Stimulated activated effector memory CD8-positive, alpha-beta T cell treated with anti-CD3 and anti-CD28 coated beads, Interleukin-12 subunit alpha, Interleukin-12 subunit beta, amount 100 ng/mL, for 72 hours (primary cell): Measurements from ENCODE around the gene AKAP4.
A peak's percentile ranks its signal among the peaks of the same experiment; 100 is the strongest.

Experiments
- ATAC-seq: fragments of 150-1000 bp; cut with Tn5 transposase; 2 replicates; pipeline ENCODE4 v1.10.0; 2021
- DNase-seq, 2 donors: peaks; one replicate each; pipeline ENCODE4 v3.0.0; 2021 to 2022; ENCODE audit warnings: low spot score in 2 of 2
- H3K27ac Mint-ChIP-seq: one replicate; pipeline ENCODE4 v1.8.0; 2022; ENCODE audit warnings: mild to moderate bottlenecking, mixed read lengths
- H3K36me3 Mint-ChIP-seq: one replicate; pipeline ENCODE4 v1.8.0; 2022; ENCODE audit warnings: mild to moderate bottlenecking, mixed read lengths
- H3K4me1 Mint-ChIP-seq: one replicate; pipeline ENCODE4 v1.8.0; 2022; ENCODE audit warnings: mixed read lengths
- H3K4me3 Mint-ChIP-seq: one replicate; pipeline ENCODE4 v1.8.0; 2022; ENCODE audit warnings: mild to moderate bottlenecking, mixed read lengths
- H3K9me3 Mint-ChIP-seq: one replicate; pipeline ENCODE4 v1.8.0; 2022; ENCODE audit warnings: mixed read lengths

Gene AKAP4, protein sequence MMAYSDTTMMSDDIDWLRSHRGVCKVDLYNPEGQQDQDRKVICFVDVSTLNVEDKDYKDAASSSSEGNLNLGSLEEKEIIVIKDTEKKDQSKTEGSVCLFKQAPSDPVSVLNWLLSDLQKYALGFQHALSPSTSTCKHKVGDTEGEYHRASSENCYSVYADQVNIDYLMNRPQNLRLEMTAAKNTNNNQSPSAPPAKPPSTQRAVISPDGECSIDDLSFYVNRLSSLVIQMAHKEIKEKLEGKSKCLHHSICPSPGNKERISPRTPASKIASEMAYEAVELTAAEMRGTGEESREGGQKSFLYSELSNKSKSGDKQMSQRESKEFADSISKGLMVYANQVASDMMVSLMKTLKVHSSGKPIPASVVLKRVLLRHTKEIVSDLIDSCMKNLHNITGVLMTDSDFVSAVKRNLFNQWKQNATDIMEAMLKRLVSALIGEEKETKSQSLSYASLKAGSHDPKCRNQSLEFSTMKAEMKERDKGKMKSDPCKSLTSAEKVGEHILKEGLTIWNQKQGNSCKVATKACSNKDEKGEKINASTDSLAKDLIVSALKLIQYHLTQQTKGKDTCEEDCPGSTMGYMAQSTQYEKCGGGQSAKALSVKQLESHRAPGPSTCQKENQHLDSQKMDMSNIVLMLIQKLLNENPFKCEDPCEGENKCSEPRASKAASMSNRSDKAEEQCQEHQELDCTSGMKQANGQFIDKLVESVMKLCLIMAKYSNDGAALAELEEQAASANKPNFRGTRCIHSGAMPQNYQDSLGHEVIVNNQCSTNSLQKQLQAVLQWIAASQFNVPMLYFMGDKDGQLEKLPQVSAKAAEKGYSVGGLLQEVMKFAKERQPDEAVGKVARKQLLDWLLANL

DNA sequence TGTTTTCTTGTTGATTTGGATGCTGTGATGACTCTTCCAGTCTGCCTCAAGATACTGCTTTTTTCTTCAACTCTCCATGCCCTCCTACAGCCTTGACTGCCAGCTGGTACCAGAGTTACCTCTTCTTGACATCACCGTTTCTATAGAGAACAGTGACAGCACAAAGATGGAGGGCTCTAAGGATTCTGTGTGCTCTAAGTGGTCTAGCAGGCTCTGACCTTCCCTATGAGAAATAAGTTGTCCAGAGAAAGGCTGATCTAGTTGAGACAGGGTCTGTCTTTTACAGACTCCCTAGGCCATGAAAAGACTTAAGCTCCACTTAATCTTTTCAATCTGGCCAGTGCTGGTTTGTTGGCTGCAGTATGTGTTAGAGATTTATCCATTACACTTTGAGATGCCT, at the start of gene AKAP4:
AKAP4 (minus strand) TSS at position 101 of the 400 bp plus-strand sequence. CDS start 118 bp downstream, outside the sequence.
- H3K4me1 Mint-ChIP-seq: peaks cover 6% of the 10 kb centered on the region
- H3K9me3 Mint-ChIP-seq: no peaks in the 10 kb centered on the region
- no peak for ATAC-seq
- H3K36me3 Mint-ChIP-seq: peaks cover 8% of the 10 kb centered on the region
- H3K27ac Mint-ChIP-seq: no peak within 1 kb of the TSS
- DNase-seq: no peak
- no peak within 1 kb of the TSS for H3K4me3 Mint-ChIP-seq

DNA sequence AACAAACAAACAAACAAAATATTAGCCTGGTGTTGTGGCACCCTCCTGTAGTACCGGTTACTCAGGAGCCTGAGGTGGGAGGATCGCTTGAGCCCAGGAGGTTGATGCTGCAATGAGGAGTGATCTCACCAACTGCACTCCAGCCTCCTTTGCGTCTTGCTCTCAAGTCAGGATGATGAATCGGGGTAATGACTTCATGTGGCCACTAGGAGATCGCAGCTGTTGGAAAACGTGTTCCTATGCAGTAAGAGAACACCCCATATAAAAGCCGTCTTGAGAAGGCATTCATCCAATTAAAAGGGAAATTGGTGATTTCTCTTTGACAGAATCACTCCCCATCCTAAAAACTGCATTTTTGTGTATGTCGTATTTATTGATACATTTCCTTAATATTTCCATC, 10.7 kb upstream of the AKAP4 start:
- Mint-ChIP-seq H3K4me1 (no peaks in the 10 kb centered on the region), H3K9me3 (no peaks in the 10 kb centered on the region), H3K27ac (no peak overlapping the region), H3K4me3 (no peak overlapping the region), H3K36me3 (no peaks in the 10 kb centered on the region)
- DNase-seq: no peak
- ATAC-seq: no peak

DNA sequence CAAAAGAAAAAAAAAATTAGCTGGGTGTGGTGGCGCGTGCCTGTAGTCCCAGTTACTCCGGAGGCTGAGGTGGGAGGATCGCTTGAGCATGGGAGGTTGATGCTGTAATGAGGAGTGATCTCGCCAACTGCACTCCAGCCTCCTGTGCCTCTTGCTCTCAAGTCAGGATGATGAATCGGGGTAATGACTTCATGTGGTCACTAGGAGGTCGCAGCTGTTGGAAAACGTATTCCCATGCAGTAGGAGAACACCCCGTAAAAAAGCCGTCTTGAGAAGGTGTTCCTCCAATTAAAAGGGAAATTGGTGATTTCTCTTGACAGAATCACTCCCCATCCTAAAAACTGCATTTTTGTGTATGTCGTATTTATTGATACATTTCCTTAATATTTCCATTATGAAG, 5.9 kb upstream of the AKAP4 start:
- peaks cover 6% of the 10 kb centered on the region for H3K4me1 Mint-ChIP-seq
- ATAC-seq (no peak), DNase-seq (no peak)
- no peaks in the 10 kb centered on the region for H3K9me3 Mint-ChIP-seq
- no peak overlapping the region for H3K4me3 Mint-ChIP-seq
- peaks cover 8% of the 10 kb centered on the region for H3K36me3 Mint-ChIP-seq
- H3K27ac Mint-ChIP-seq: no peak overlapping the region

DNA sequence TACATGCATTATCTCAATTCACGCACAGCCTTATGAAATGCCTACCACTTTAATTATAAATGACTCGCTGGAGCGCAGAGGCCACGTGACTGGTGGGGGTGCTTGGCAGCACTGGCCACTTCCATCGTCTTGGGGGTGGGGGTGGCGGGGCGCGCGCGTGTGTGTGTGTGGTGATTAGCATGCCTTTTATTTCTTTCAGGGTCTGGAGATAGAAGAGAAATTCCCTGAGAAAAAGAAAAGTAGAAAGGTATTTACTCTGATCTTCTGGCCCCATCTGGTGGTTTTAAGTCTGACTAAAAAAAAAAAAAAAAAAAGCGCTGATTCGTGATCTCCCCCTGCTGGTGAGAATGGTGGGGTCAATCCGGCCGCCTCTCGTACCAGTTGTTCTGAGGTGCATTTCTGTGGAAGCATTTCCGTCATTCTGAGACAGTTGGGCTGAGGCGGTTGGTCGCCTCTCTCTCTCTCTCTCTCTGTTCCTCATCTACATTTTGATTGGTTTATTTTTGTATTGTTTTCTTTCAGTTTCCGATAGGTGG, 3.6 kb upstream of the AKAP4 start, which contains the start of gene CCNB3:
CCNB3 (plus strand) TSS at position 402 of the 536 bp plus-strand sequence. CDS start 80,399 bp downstream, outside the sequence.
- ATAC-seq: peak; percentile 99
- Mint-ChIP-seq H3K4me1 (peaks cover 6% of the 10 kb centered on the region), H3K9me3 (no peaks in the 10 kb centered on the region), H3K4me3 (peak within 1 kb of the TSS; percentile 70), H3K27ac (peak within 1 kb of the TSS; percentile 95), H3K36me3 (peaks cover 8% of the 10 kb centered on the region)
- peak; percentile 32 to 69 for DNase-seq

DNA sequence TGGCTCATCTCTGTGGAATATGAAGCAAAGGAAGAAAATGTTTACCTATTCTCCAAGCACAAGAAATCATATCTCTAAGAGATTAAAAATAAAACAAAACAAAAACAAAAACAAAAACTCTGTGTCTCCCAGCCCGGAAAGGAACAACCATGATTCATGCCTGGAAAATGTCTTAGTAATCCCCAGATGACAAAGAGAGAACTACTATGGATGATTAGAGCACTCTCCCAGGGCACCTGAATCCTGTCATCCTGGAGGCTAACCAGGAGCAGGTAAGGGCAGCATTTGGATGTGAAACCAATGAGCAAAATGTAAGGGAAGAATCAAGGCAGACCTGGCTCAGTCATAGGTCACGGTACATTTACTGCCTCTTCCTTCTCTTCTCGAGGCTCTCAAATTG, 1.7 kb upstream of the AKAP4 start:
- Mint-ChIP-seq H3K9me3 (no peaks in the 10 kb centered on the region), H3K4me3 (no peak overlapping the region), H3K4me1 (peaks cover 6% of the 10 kb centered on the region), H3K36me3 (peaks cover 8% of the 10 kb centered on the region), H3K27ac (no peak overlapping the region)
- ATAC-seq: no peak
- no peak for DNase-seq

DNA sequence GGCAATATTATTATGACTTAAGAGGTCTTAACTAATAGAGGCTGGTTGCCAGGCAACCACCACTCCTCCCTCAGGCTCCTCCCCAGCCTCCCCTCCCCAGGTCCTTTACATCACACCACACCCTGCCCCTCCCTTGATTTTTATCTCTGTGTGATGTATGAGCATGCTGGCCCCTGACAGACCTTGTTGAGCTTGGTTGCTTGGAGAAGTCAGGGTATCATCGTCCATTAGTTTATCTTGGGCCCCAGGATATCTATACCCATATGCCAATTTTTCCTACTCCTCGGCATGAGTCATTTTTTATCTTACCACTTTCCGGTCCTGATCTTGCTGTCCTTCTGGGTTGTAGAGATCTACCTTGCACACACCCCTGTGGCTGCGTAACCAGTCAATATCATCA, 2.5 kb downstream of the AKAP4 start:
- H3K27ac Mint-ChIP-seq: no peak overlapping the region

DNA sequence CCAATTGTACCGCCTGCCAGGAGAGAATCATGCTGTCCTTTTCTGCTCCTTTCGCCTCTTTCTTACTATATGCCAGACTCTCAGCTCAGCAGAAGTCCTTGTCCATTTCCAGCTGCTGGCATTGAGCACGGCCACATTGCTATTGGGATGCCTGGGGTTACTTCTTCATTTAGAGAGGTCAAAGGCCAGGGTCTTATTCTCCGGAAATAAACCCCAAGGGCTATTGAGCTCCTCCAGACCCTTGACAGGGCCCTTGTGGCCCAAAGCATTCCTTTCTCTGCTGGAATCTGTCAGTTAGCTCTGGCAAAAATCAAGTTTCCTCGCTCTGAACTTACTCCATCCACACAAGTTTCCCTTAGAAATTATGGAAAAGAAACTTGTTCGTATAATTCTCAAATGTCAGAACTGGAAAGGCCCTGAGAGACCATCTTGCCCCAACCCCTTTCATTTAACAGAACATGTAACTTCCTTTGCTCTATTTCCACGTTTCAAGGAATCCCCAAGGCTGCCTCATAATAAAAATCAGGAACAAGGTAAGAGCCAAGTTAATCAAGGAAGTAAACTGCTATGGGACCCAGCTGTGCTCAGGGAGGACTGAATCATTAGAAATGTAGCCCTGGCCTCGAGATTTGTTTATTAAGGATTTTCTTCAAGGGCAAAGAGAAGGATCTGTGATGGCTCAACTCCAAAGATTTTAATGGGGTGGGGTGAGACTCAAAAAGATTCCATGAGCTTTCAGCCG, 11.8 kb downstream of the AKAP4 start:
- Mint-ChIP-seq H3K4me3 (no peak overlapping the region), H3K9me3 (no peaks in the 10 kb centered on the region), H3K36me3 (no peaks in the 10 kb centered on the region), H3K27ac (no peak overlapping the region), H3K4me1 (no peaks in the 10 kb centered on the region)
- DNase-seq (no peak), ATAC-seq (no peak)

More for the DNA sequence above, 2.5 kb downstream of the AKAP4 start:
- Mint-ChIP-seq H3K36me3 (no peaks in the 10 kb centered on the region), H3K4me1 (peaks cover 2% of the 10 kb centered on the region), H3K9me3 (no peaks in the 10 kb centered on the region), H3K4me3 (no peak overlapping the region)
- ATAC-seq: no peak
- DNase-seq: no peak

DNA sequence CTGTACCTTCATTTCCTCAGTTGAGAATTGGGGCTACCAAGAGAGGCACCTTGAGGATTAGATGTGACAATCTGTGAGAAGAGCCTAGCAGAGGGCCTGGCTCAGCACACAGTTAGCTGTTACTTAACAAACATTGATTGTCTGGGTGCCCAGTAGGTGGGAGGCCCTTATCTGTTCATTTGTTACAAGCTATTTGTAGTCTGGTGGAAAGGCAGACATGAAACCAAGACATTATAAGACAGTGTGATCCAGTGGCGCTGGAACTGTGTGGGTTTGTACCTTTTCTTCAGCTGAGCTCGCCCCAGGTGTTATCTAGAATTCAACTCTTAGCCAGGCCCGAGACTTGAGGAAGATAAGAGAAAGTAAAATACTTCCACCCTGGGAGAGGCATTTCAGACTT, 16.9 kb downstream of the AKAP4 start:
- no peak overlapping the region for H3K27ac Mint-ChIP-seq

DNA sequence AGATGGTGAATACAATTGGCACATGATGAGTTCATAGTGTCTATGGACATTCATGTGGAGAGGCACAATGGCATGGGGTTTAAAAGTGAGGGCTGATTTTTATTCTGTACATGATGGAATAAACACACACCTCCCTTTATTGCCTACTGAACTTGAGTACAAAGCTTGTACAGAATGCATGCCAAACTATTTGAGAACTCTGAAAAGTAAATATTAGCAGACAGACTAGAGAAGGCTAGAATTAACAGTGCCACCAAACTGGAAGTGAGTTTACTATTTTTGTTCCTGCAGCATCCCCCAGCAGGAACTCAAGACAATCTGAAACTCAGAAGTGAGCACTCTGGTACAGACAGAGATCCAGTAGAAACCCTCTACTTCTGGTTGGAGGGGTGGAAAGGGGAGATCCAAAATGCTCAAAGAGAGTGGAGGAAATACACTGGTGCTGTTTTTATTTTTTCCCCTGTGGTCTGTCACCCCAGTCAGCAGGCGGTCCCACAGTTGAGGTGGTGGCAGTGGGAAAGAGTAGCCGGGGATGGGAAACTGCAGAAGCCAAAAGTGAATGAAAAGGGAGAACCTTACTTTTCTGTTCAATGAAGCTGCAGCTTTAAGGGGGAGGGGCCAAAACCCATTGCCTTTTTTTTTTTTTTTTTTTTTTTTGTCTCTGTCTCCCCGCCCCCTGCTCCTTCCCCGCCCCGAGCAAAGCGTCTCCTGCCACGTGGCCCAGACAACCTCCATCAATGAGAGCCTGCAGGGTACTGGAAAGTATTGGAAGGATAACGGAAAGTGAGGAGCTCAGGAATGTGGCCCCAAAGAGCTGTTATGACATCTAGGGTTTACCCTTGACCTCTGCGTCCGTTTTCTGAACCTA, 20.5 kb downstream of the AKAP4 start:
- no peak for DNase-seq
- no peak for ATAC-seq
- Mint-ChIP-seq H3K36me3 (no peaks in the 10 kb centered on the region), H3K9me3 (no peaks in the 10 kb centered on the region), H3K4me3 (no peak overlapping the region), H3K4me1 (no peaks in the 10 kb centered on the region), H3K27ac (no peak overlapping the region)

More for the DNA sequence above, 16.9 kb downstream of the AKAP4 start:
- H3K36me3 Mint-ChIP-seq: no peaks in the 10 kb centered on the region
- no peaks in the 10 kb centered on the region for H3K4me1 Mint-ChIP-seq
- H3K9me3 Mint-ChIP-seq: no peaks in the 10 kb centered on the region
- no peak overlapping the region for H3K4me3 Mint-ChIP-seq
- DNase-seq (no peak), ATAC-seq (no peak)

DNA sequence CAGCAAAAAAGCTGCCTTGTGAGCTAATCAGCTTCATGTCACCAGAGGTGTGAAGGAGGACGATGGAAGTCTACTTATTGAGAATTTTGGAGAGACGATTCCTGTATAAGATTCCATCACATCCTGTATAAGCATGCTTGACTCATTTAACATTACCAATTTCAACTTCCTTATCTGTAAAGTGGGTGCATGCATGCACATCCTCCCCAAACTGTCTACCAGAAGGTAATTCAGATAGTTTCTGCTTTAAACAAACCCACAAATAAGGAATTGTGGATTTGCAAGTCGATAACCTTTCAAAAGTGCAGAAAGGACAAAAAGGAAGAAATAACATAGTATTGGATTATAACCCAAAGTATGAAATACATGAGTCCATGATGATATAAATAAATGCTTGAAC, 31.1 kb downstream of the AKAP4 start:
- peaks cover 2% of the 10 kb centered on the region for H3K9me3 Mint-ChIP-seq
- H3K4me1 Mint-ChIP-seq: peaks cover 8% of the 10 kb centered on the region
- no peak for DNase-seq
- no peak overlapping the region for H3K4me3 Mint-ChIP-seq
- no peak for ATAC-seq
- H3K36me3 Mint-ChIP-seq: no peaks in the 10 kb centered on the region
- H3K27ac Mint-ChIP-seq: no peak overlapping the region

DNA sequence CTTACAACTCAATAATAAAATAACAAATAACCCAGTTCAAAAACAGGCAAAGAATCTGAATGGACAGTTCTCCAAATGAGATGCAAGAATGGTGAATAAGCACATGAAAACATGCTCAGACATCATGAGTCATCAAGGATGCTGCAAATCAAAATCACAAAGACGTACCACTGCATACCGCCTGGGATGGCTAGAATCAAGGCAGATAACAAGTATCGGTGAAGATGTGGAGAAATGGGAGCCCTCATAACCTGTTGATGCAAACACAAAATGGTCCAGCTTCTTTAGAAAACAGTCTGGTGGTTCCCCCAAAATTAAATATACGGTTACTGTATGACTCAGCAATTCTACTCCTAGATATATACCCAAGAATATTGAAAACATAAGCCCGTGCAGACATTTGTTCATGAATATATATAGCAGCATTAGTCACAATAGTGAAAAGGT, 32.5 kb downstream of the AKAP4 start:
- H3K4me3 Mint-ChIP-seq: peak overlapping the region; percentile 13
- peaks cover 8% of the 10 kb centered on the region for H3K4me1 Mint-ChIP-seq
- peak; percentile 64 for ATAC-seq
- H3K36me3 Mint-ChIP-seq: no peaks in the 10 kb centered on the region
- H3K27ac Mint-ChIP-seq: no peak overlapping the region
- DNase-seq: peak in 1 of 2 donors; percentile 47
- no peaks in the 10 kb centered on the region for H3K9me3 Mint-ChIP-seq

DNA sequence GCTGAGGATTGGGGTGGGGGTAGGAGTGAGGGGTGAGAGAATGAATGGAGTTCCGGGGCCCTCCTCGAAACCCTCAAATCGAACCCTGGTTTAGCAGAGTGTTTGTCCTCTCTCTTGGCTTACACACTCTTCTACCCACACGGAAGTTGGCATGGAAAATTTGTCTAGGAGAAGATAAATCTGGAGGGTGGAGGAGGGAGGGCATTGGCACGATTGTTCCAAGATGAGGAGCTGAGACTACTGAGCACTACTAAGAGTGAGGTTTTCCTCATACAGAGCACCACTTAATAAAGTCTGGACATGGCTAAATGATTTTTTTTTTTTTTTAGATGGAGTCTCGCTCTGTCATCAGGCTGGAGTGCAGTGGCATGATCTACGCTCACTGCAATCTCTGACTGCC, 33.4 kb downstream of the AKAP4 start:
- H3K36me3 Mint-ChIP-seq: no peaks in the 10 kb centered on the region
- H3K9me3 Mint-ChIP-seq: no peaks in the 10 kb centered on the region
- no peak overlapping the region for H3K4me3 Mint-ChIP-seq
- H3K27ac Mint-ChIP-seq: no peak overlapping the region
- peaks cover 8% of the 10 kb centered on the region for H3K4me1 Mint-ChIP-seq
- ATAC-seq (no peak), DNase-seq (no peak)

DNA sequence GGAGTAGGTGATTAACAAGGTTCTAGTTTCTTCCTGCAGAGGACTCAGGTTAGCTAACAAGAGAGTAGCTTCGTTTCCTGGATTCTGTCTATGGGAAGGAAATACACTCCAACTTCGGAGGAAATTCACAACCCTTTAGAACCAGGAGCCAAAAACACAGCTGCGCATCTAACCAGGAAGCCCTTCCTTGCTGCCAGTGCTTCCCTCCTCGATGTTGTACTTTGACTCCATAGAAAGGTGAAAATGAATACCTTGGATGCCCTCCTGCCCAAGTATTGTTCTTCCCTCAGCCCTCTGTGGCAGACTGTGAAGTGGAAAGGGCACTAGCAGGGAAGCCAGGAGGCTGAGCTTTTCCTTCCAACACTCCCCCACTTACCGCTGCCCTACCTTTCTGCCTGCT, 35.1 kb downstream of the AKAP4 start:
- Mint-ChIP-seq H3K27ac (no peak overlapping the region), H3K4me3 (no peak overlapping the region), H3K36me3 (no peaks in the 10 kb centered on the region), H3K9me3 (no peaks in the 10 kb centered on the region), H3K4me1 (peaks cover 8% of the 10 kb centered on the region)
- DNase-seq (no peak), ATAC-seq (no peak)

DNA sequence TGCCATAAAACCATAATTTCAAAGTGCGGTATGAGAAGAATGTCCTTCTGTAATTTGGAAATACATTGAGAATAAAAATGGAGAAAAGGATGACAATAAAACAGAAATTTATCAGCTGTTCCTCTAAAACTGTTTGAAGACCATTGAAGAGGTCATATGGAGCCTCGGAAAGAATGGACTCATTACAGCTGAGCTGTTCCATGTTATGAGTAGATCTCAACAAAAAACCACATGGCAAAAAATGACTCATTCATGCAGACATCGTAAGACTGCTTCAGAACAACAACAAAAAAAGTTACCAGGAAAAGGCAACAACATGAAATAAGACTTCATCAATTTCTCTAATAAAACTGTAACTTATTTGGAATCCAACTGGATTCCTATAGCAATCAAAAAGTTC, 39.7 kb downstream of the AKAP4 start:
- ATAC-seq (peak; percentile 79), DNase-seq (no peak)
- Mint-ChIP-seq H3K9me3 (no peaks in the 10 kb centered on the region), H3K36me3 (no peaks in the 10 kb centered on the region), H3K4me3 (no peak overlapping the region), H3K27ac (no peak overlapping the region), H3K4me1 (no peaks in the 10 kb centered on the region)
